GM12878 (cell line): ENCODE data around the gene FAR2.

Source experiments
- ATF3 ChIP-seq: IDR thresholded peaks from 2 replicates; pipeline ENCODE4 v1.6.1; 2011; ENCODE audit warnings: low read depth, mild to moderate bottlenecking, low read length, moderate library complexity, borderline replicate concordance; ENCODE audit errors: extremely low read depth
- CTCF ChIP-seq, 3 experiments: IDR thresholded peaks in 2 of 3; conservative IDR thresholded peaks in 1 of 3; 2 replicates each; pipeline ENCODE4 v1.5.1; 2011; ENCODE audit warnings: low read depth in 3 of 3, low read length in 3 of 3, mild to moderate bottlenecking in 3 of 3, control low read depth in 2 of 3, moderate library complexity in 2 of 3, inconsistent platforms in 1 of 3, mixed read lengths in 1 of 3; ENCODE audit not compliant: control insufficient read depth in 2 of 3, insufficient read depth in 1 of 3; ENCODE audit errors: extremely low read depth in 1 of 3
- DPF2 ChIP-seq: fragments of 450-650 bp; IDR thresholded peaks from 2 replicates; pipeline ENCODE4 v1.6.1; 2017; ENCODE audit warnings: mild to moderate bottlenecking
- NFYA ChIP-seq: IDR thresholded peaks from 2 replicates; pipeline ENCODE4 v1.6.1; 2011; ENCODE audit warnings: low read depth, mild to moderate bottlenecking, low read length, improper control_type of control experiment, borderline replicate concordance
- ZBTB33 ChIP-seq: fragments of 450-650 bp; IDR thresholded peaks from 2 replicates; pipeline ENCODE4 v1.6.1; 2017; ENCODE audit warnings: mild to moderate bottlenecking
- ZSCAN29 ChIP-seq: fragments of 450-650 bp; IDR thresholded peaks from 2 replicates; pipeline ENCODE4 v1.6.1; 2017; ENCODE audit warnings: mild to moderate bottlenecking, moderate library complexity

- TF ChIP-seq NFYA: no peak
- no peak for TF ChIP-seq CTCF (IDR thresholded peaks at IDR 0.05 in 2 of 3, conservative IDR thresholded peaks at IDR 0.05 in 1 of 3; ENCODE audit: control insufficient read depth in 2 of 3, extremely low read depth in 1 of 3, insufficient read depth in 1 of 3, low read depth in 3 of 3, low read length in 3 of 3)
- no peak for TF ChIP-seq ZSCAN29
- TF ChIP-seq ZBTB33: no peak
- TF ChIP-seq ATF3: no peak
- no peak for TF ChIP-seq DPF2
Observed at GRCh38 chr12:29239336-29239735, 90.3 kb downstream of the FAR2 start.
